HepG2 (cell line): ENCODE results near the gene ZNF771. TPM values are rescaled to one million over a fixed set of nuclear protein-coding genes. Genes with fewer than 3 reads are reported as not detected.

ENCODE experiments used
- AHDC1 ChIP-seq: sonication (generic); formaldehyde crosslinking; IDR thresholded peaks from 2 replicates; pipeline ENCODE4 v1.5.1; 2020; ENCODE audit warnings: mild to moderate bottlenecking, missing genetic modification reagents, borderline replicate concordance
- AKAP8 ChIP-seq: sonication (generic); formaldehyde crosslinking; IDR thresholded peaks from 2 replicates; pipeline ENCODE4 v1.5.1; 2020; ENCODE audit warnings: mild to moderate bottlenecking, missing genetic modification reagents
- GTF3A ChIP-seq: sonication (generic); formaldehyde crosslinking; conservative IDR thresholded peaks from 2 replicates; pipeline ENCODE4 v1.4.0; 2020; ENCODE audit warnings: mild to moderate bottlenecking, missing genetic modification reagents
- JUND ChIP-seq: sonication (generic); formaldehyde crosslinking; IDR thresholded peaks from 2 replicates; pipeline ENCODE4 v1.8.0; 2022; ENCODE audit warnings: mild to moderate bottlenecking, missing genetic modification reagents
- NAIF1 ChIP-seq: sonication (generic); formaldehyde crosslinking; IDR thresholded peaks from 2 replicates; pipeline ENCODE4 v1.5.0; 2020; ENCODE audit warnings: mild to moderate bottlenecking, missing genetic modification reagents, borderline replicate concordance
- NCOA5 ChIP-seq: sonication (generic); formaldehyde crosslinking; IDR thresholded peaks from 2 replicates; pipeline ENCODE4 v1.4.0; 2020; ENCODE audit warnings: missing genetic modification reagents
- POLR2AphosphoS5 ChIP-seq: IDR thresholded peaks from 2 replicates; pipeline ENCODE4 v1.6.1; 2012; ENCODE audit warnings: low read depth, low read length
- RNF2 ChIP-seq: fragments of 450-650 bp; conservative IDR thresholded peaks from 2 replicates; pipeline ENCODE4 v1.6.1; 2016; ENCODE audit warnings: low read depth
- SKI ChIP-seq: fragments of 450-650 bp; IDR thresholded peaks from one replicate; pipeline ENCODE4 v1.6.1; 2018; ENCODE audit warnings: mild to moderate bottlenecking; ENCODE audit not compliant: partially characterized antibody
- SMARCE1 ChIP-seq: fragments of 450-650 bp; IDR thresholded peaks from 2 replicates; pipeline ENCODE4 v1.6.1; 2017; ENCODE audit warnings: borderline replicate concordance
- ZFP90 ChIP-seq: sonication (generic); formaldehyde crosslinking; IDR thresholded peaks from 2 replicates; pipeline ENCODE4 v1.8.0; 2022; ENCODE audit warnings: missing genetic modification reagents, mild to moderate bottlenecking, inconsistent platforms, borderline replicate concordance
- ZNF20 ChIP-seq: sonication (generic); formaldehyde crosslinking; IDR thresholded peaks from 2 replicates; pipeline ENCODE4 v1.4.0; 2020; ENCODE audit warnings: mild to moderate bottlenecking, moderate library complexity, missing genetic modification reagents
- ZNF652 ChIP-seq: IDR thresholded peaks from 2 replicates; pipeline ENCODE4 v1.6.1; 2016; ENCODE audit warnings: low read depth, borderline replicate concordance
- ZSCAN12 ChIP-seq: sonication (generic); formaldehyde crosslinking; IDR thresholded peaks from 2 replicates; pipeline ENCODE4 v1.9.0; 2021; ENCODE audit warnings: mild to moderate bottlenecking, missing genetic modification reagents
- ZSCAN31 ChIP-seq: sonication (generic); formaldehyde crosslinking; IDR thresholded peaks from 2 replicates; pipeline ENCODE4 v1.5.0; 2020; ENCODE audit warnings: low read depth, mild to moderate bottlenecking, missing genetic modification reagents
- polyA plus RNA-seq, 8 experiments: library from polyadenylated mRNA; depleted of rRNA in 3 of 8; stranded (reverse) in 7 of 8; unstranded in 1 of 8; fragments of >200 nt; fragmentation: Illumina TruSeq in 4 of 8; extraction: Trizol in 4 of 8; gene quantifications; 2 replicates each; pipeline versions ENCODE4 v1.2.1 to v1.2.3, GENCODE V29; 2011 to 2016; ENCODE audit warnings: low read depth in 4 of 8, missing spikeins in 1 of 8, mixed read lengths in 1 of 8; ENCODE audit not compliant: insufficient read depth in 1 of 8
- total RNA-seq, 5 experiments: library from RNA; depleted of rRNA; stranded (reverse); fragments of >200 nt; fragmentation: Illumina TruSeq; extraction: Trizol; gene quantifications; 2 replicates each; pipeline ENCODE4 v1.2.3, GENCODE V29; 2016; ENCODE audit warnings: low read depth in 1 of 5
- TF ChIP-seq, protein P1 (sequence below): sonication (generic); formaldehyde crosslinking; IDR thresholded peaks from 2 replicates; pipeline ENCODE4 v1.4.0; 2020; ENCODE audit warnings: mild to moderate bottlenecking, low read depth, missing genetic modification reagents

The ZNF771 gene
- total and polyA plus RNA-seq, 2 of the 13 experiments (the other 11 are each of a cell fraction or from before 2014, with no cell fraction given) = 5.0 to 11.8 TPM

- TF ChIP-seq AKAP8 (CRISPR knock-in tag) (no peak), POLR2AphosphoS5 (no peak), JUND (CRISPR knock-in tag) (no peak), NAIF1 (CRISPR knock-in tag) (no peak), ZSCAN31 (CRISPR knock-in tag) (no peak), ZFP90 (CRISPR knock-in tag) (0 out of 2 replicates have a peak, but pooled peaks have one; percentile 17), ZSCAN12 (CRISPR knock-in tag) (no peak), NCOA5 (CRISPR knock-in tag) (no peak), GTF3A (CRISPR knock-in tag) (no peak), ZNF652 (CRISPR knock-in tag) (peak; percentile 11; the same call in 1 of the 2 replicates), RNF2 (no peak), ZNF20 (CRISPR knock-in tag) (no peak), AHDC1 (CRISPR knock-in tag) (no peak), SMARCE1 (no peak), SKI (no peak)
- TF ChIP-seq, protein P1, sequence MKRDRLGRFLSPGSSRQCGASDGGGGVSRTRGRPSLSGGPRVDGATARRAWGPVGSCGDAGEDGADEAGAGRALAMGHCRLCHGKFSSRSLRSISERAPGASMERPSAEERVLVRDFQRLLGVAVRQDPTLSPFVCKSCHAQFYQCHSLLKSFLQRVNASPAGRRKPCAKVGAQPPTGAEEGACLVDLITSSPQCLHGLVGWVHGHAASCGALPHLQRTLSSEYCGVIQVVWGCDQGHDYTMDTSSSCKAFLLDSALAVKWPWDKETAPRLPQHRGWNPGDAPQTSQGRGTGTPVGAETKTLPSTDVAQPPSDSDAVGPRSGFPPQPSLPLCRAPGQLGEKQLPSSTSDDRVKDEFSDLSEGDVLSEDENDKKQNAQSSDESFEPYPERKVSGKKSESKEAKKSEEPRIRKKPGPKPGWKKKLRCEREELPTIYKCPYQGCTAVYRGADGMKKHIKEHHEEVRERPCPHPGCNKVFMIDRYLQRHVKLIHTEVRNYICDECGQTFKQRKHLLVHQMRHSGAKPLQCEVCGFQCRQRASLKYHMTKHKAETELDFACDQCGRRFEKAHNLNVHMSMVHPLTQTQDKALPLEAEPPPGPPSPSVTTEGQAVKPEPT (CRISPR knock-in tag) = no peak
Measured at GRCh38 chr16:30395992-30396585, 11.3 kb upstream of the ZNF771 start (continued).
